H9 (cell line): ENCODE results near the gene PFN3. TPM values are rescaled to one million over a fixed set of nuclear protein-coding genes. Genes with fewer than 3 reads are reported as not detected.

Experiments used
- DNase-seq: peaks from one replicate; pipeline ENCODE4 v3.0.0-alpha.2; 2017
- H2AFZ ChIP-seq: one replicate; pipeline ENCODE4 v1.6.1; 2013; ENCODE audit warnings: mild to moderate bottlenecking, low read length, control low read depth, moderate library complexity
- H2AK5ac ChIP-seq: 2 replicates; pipeline ENCODE4 v1.6.1; 2013; ENCODE audit warnings: low read length, control low read depth, mixed read lengths; ENCODE audit not compliant: insufficient read length
- H2BK120ac ChIP-seq: one replicate; pipeline ENCODE4 v1.6.1; 2013; ENCODE audit warnings: low read depth, mild to moderate bottlenecking, low read length, control low read depth, inconsistent platforms; ENCODE audit not compliant: poor library complexity, severe bottlenecking
- H2BK12ac ChIP-seq: 2 replicates; pipeline ENCODE4 v1.6.1; 2013; ENCODE audit warnings: low read length, control low read depth, mixed read lengths, low read depth; ENCODE audit not compliant: insufficient read length
- H2BK15ac ChIP-seq: 2 replicates; pipeline ENCODE4 v1.6.1; 2013; ENCODE audit warnings: low read depth, low read length, control low read depth
- H2BK20ac ChIP-seq: one replicate; pipeline ENCODE4 v1.6.1; 2013; ENCODE audit warnings: low read depth, mild to moderate bottlenecking, low read length, control low read depth, inconsistent platforms; ENCODE audit not compliant: poor library complexity, severe bottlenecking
- H2BK5ac ChIP-seq: 2 replicates; pipeline ENCODE4 v1.6.1; 2013; ENCODE audit warnings: low read length, control low read depth, mixed read lengths; ENCODE audit not compliant: insufficient read length
- H3K14ac ChIP-seq: 2 replicates; pipeline ENCODE4 v1.6.1; 2013; ENCODE audit warnings: low read length, control low read depth; ENCODE audit not compliant: insufficient read depth
- H3K18ac ChIP-seq: 2 replicates; pipeline ENCODE4 v1.6.1; 2013; ENCODE audit warnings: low read depth, mild to moderate bottlenecking, mixed read lengths, low read length, control low read depth; ENCODE audit not compliant: insufficient read length
- H3K23ac ChIP-seq: 2 replicates; pipeline ENCODE4 v1.6.1; 2013; ENCODE audit warnings: low read length, control low read depth, mixed read lengths, low read depth; ENCODE audit not compliant: insufficient read length
- H3K23me2 ChIP-seq: 2 replicates; pipeline ENCODE4 v1.6.1; 2013; ENCODE audit warnings: low read depth, mild to moderate bottlenecking, mixed read lengths, low read length, control low read depth; ENCODE audit not compliant: insufficient read length, poor library complexity, severe bottlenecking
- H3K27ac ChIP-seq: 2 replicates; pipeline ENCODE4 v1.5.1; 2013; ENCODE audit warnings: low read length, control low read depth, mixed read lengths, low read depth; ENCODE audit not compliant: insufficient read length
- H3K27me3 ChIP-seq: 2 replicates; pipeline ENCODE4 v1.6.1; 2013; ENCODE audit warnings: low read length, control low read depth, inconsistent platforms; ENCODE audit not compliant: insufficient read depth
- H3K4ac ChIP-seq: 2 replicates; pipeline ENCODE4 v1.6.1; 2013; ENCODE audit warnings: low read depth, mild to moderate bottlenecking, control low read depth, inconsistent platforms, low read length, moderate library complexity
- H3K4me1 ChIP-seq: 2 replicates; pipeline ENCODE4 v1.6.1; 2013; ENCODE audit warnings: low read length, control low read depth, inconsistent platforms; ENCODE audit not compliant: insufficient read depth
- H3K4me2 ChIP-seq: 2 replicates; pipeline ENCODE4 v1.6.1; 2013; ENCODE audit warnings: low read length, control low read depth, mixed read lengths; ENCODE audit not compliant: insufficient read length, insufficient read depth
- H3K56ac ChIP-seq: 2 replicates; pipeline ENCODE4 v1.6.1; 2013; ENCODE audit warnings: low read depth, mild to moderate bottlenecking, mixed read lengths, low read length, control low read depth; ENCODE audit not compliant: insufficient read length
- H3K79me1 ChIP-seq: 2 replicates; pipeline ENCODE4 v1.6.1; 2013; ENCODE audit warnings: low read depth, mild to moderate bottlenecking, moderate library complexity, low read length, control low read depth, inconsistent platforms; ENCODE audit not compliant: insufficient read depth, poor library complexity, severe bottlenecking
- H3K79me2 ChIP-seq: 2 replicates; pipeline ENCODE4 v1.6.1; 2013; ENCODE audit warnings: low read length, control low read depth, inconsistent platforms; ENCODE audit not compliant: insufficient read depth
- H3K9ac ChIP-seq: 2 replicates; pipeline ENCODE4 v1.6.1; 2013; ENCODE audit warnings: low read length, control low read depth, mixed read lengths; ENCODE audit not compliant: insufficient read length; ENCODE audit errors: extremely low read depth
- H3K9me3 ChIP-seq: one replicate; pipeline ENCODE4 v1.6.1; 2013; ENCODE audit warnings: low read depth, low read length, inconsistent platforms; ENCODE audit not compliant: control insufficient read depth
- H3T11ph ChIP-seq: one replicate; pipeline ENCODE4 v1.6.1; 2013; ENCODE audit warnings: mild to moderate bottlenecking, low read length, control low read depth, inconsistent platforms
- H4K20me1 ChIP-seq: one replicate; pipeline ENCODE4 v1.6.1; 2013; ENCODE audit not compliant: control insufficient read depth, insufficient read length, insufficient read depth
- H4K5ac ChIP-seq: 2 replicates; pipeline ENCODE4 v1.6.1; 2013; ENCODE audit warnings: low read depth, mild to moderate bottlenecking, mixed read lengths, low read length, control low read depth; ENCODE audit not compliant: insufficient read length
- H4K8ac ChIP-seq: replicated peaks from 2 replicates; pipeline ENCODE4 v1.6.1; 2013; ENCODE audit warnings: low read length, control low read depth, mixed read lengths, low read depth; ENCODE audit not compliant: insufficient read length
- H4K91ac ChIP-seq: 2 replicates; pipeline ENCODE4 v1.6.1; 2013; ENCODE audit warnings: low read depth, mild to moderate bottlenecking, moderate library complexity, mixed read lengths, low read length, control low read depth; ENCODE audit not compliant: insufficient read length
- H3K27ac Mint-ChIP-seq, 3 experiments: 2 replicates in 2 of 3; 3 replicates in 1 of 3; pipeline ENCODE4 v1.8.0; 2020 to 2021; ENCODE audit warnings: mixed read lengths in 3 of 3, mild to moderate bottlenecking in 1 of 3, moderate library complexity in 1 of 3
- H3K27me3 Mint-ChIP-seq: 2 replicates; pipeline ENCODE4 v1.8.0; 2021; ENCODE audit warnings: low read depth, mild to moderate bottlenecking, moderate library complexity, mixed read lengths
- H3K36me3 Mint-ChIP-seq, 3 experiments: 2 replicates in 2 of 3; 3 replicates in 1 of 3; pipeline ENCODE4 v1.8.0; 2020 to 2021; ENCODE audit warnings: low read depth in 3 of 3, mixed read lengths in 3 of 3; ENCODE audit not compliant: insufficient read depth in 1 of 3
- H3K4me1 Mint-ChIP-seq, 2 experiments: 2 replicates each; pipeline ENCODE4 v1.8.0; 2020; ENCODE audit warnings: mixed read lengths in 2 of 2
- H3K4me3 Mint-ChIP-seq, 2 experiments: 2 replicates in 1 of 2; 3 replicates in 1 of 2; pipeline ENCODE4 v1.8.0; 2020 to 2021; ENCODE audit warnings: mild to moderate bottlenecking in 2 of 2, mixed read lengths in 2 of 2, moderate library complexity in 1 of 2
- H3K9me3 Mint-ChIP-seq, 2 experiments: 2 replicates in 1 of 2; 3 replicates in 1 of 2; pipeline ENCODE4 v1.8.0; 2020; ENCODE audit warnings: mild to moderate bottlenecking in 2 of 2, mixed read lengths in 2 of 2, moderate library complexity in 1 of 2
- CTCF ChIP-seq: fragments of 200-600 bp; sonication (generic); conservative IDR thresholded peaks from 3 replicates; pipeline ENCODE4 v1.8.0; 2021; ENCODE audit warnings: antibody characterized with exemption, mild to moderate bottlenecking
- WGBS: extraction: QIAGEN DNeasy Blood & Tissue Kit; methylation state at CpG from one replicate; pipeline ENCODE4 v1.1.7; 2013; ENCODE audit warnings: missing lambda C conversion rate, low lambda C conversion rate, mixed read lengths; ENCODE audit not compliant: insufficient read length; ENCODE audit errors: extremely low coverage; 5-methylcytosine and 5-hydroxymethylcytosine counted together
- total RNA-seq: library from RNA; stranded (reverse); gene quantifications from 2 replicates; pipeline ENCODE4 v1.2.1, GENCODE V29; 2021

Gene PFN3
- total RNA-seq, 1 experiment from 2014 or later: not detected

GRCh38 chr5:177362292-177362609, 38.2 kb downstream of the PFN3 start:
- no peak overlapping the region for H4K91ac ChIP-seq
- no peak overlapping the region for H2AFZ ChIP-seq
- no peaks in the 10 kb centered on the region for H3K36me3 Mint-ChIP-seq
- peaks cover 33% of the 10 kb centered on the region for H3K27me3 Mint-ChIP-seq
- H2BK20ac ChIP-seq: no peak overlapping the region
- H3K27ac ChIP-seq: no peak overlapping the region
- H3K23me2 ChIP-seq: peaks cover 4% of the 10 kb centered on the region
- H2BK15ac ChIP-seq: no peak overlapping the region
- H3K4ac ChIP-seq: no peak overlapping the region
- H3K79me1 ChIP-seq: no peaks in the 10 kb centered on the region
- peaks cover 9% of the 10 kb centered on the region; the same call in 1 of the 2 replicates for H3K4me1 ChIP-seq
- H3T11ph ChIP-seq: no peak overlapping the region
- H2BK12ac ChIP-seq: no peak overlapping the region
- peaks cover 23 to 37% of the 10 kb centered on the region in 2 experiments for H3K4me1 Mint-ChIP-seq
- H4K8ac ChIP-seq: no peak overlapping the region
- H3K23ac ChIP-seq: no peak overlapping the region
- no peaks in the 10 kb centered on the region for H3K9me3 ChIP-seq
- peak overlapping the region; percentile 37 for H3K4me2 ChIP-seq
- no peak overlapping the region for H2BK120ac ChIP-seq
- no peak overlapping the region for H4K5ac ChIP-seq
- peak overlapping the region; percentile 71 to 81 for H3K4me3 Mint-ChIP-seq
- H3K56ac ChIP-seq: no peak overlapping the region
- H3K79me2 ChIP-seq: no peaks in the 10 kb centered on the region
- H3K18ac ChIP-seq: no peak overlapping the region
- no peak overlapping the region for H2AK5ac ChIP-seq
- no peak overlapping the region for H3K9ac ChIP-seq
- no peak overlapping the region; a peak in 1 of 7 replicates for H3K27ac Mint-ChIP-seq
- H3K27me3 ChIP-seq: no peaks in the 10 kb centered on the region
- H2BK5ac ChIP-seq: no peak overlapping the region
- DNase-seq: no peak
- no CpG with 5 or more reads among the region's 8 CpGs for WGBS
- no peaks in the 10 kb centered on the region for H4K20me1 ChIP-seq
- H3K14ac ChIP-seq: no peak overlapping the region
- H3K9me3 Mint-ChIP-seq: no peaks in the 10 kb centered on the region
- no peak for TF ChIP-seq CTCF
